ENCODE results near the gene MANBA.
"Not testable (repeated sequence)": the region's sequence is repeated elsewhere in the genome, so short reads cannot be mapped to it uniquely, and the experiment has no call there.

MANBA gene

GRCh38 chr4:102751941-102752340 is 8.8 kb downstream of the MANBA start:
- Mint-ChIP-seq H3K27me3 (no peaks in the 10 kb centered on the region), H3K36me3 (peaks cover 28 to 31% of the 10 kb centered on the region in 2 donors), H3K4me3 (no peak overlapping the region), H3K27ac (no peak overlapping the region), H3K9me3 (no peaks in the 10 kb centered on the region), H3K4me1 (peaks cover 10 to 19% of the 10 kb centered on the region in 2 donors)
- ATAC-seq (replicated peaks): no peak
- DNase-seq: no peak

GRCh38 chr4:102743352-102743751 is 17.4 kb downstream of the MANBA start:
- peak; percentile 100 for ATAC-seq (replicated peaks)
- DNase-seq: peak; percentile 64
- peaks cover 17 to 19% of the 10 kb centered on the region in 2 donors for H3K9me3 Mint-ChIP-seq
- H3K27ac Mint-ChIP-seq: peak overlapping the region; percentile 94
- peaks cover 33 to 62% of the 10 kb centered on the region in 2 donors for H3K4me1 Mint-ChIP-seq
- peak overlapping the region; percentile 57 to 65 for H3K4me3 Mint-ChIP-seq
- not testable (repeated sequence) for H3K27me3 Mint-ChIP-seq
- H3K36me3 Mint-ChIP-seq: peaks cover 47 to 73% of the 10 kb centered on the region in 2 donors

GRCh38 chr4:102738802-102739201 is 22.0 kb downstream of the MANBA start:
- not testable (repeated sequence) for H3K27ac Mint-ChIP-seq; DNase-seq; ATAC-seq (replicated peaks); H3K27me3 Mint-ChIP-seq; H3K4me3 Mint-ChIP-seq
- Mint-ChIP-seq H3K4me1 (peaks cover 60 to 75% of the 10 kb centered on the region in 2 donors), H3K36me3 (peaks cover 56 to 74% of the 10 kb centered on the region in 2 donors), H3K9me3 (peaks cover 17 to 19% of the 10 kb centered on the region in 2 donors)

GRCh38 chr4:102736636-102737549 is 23.9 kb downstream of the MANBA start:
- no peak for DNase-seq
- Mint-ChIP-seq H3K9me3 (peaks cover 17 to 21% of the 10 kb centered on the region in 2 donors), H3K27me3 (no peaks in the 10 kb centered on the region), H3K27ac (no peak overlapping the region), H3K4me1 (peaks cover 52 to 77% of the 10 kb centered on the region in 2 donors), H3K36me3 (peaks cover 60 to 75% of the 10 kb centered on the region in 2 donors), H3K4me3 (no peak overlapping the region)
- no peak for ATAC-seq (replicated peaks)

- Mint-ChIP-seq H3K9me3 (peaks cover 22 to 24% of the 10 kb centered on the region in 2 donors), H3K4me3 (no peak overlapping the region), H3K4me1 (peaks cover 48 to 79% of the 10 kb centered on the region in 2 donors), H3K36me3 (peaks cover 65 to 79% of the 10 kb centered on the region in 2 donors), H3K27me3 (no peaks in the 10 kb centered on the region), H3K27ac (no peak overlapping the region)
- ATAC-seq (replicated peaks) (no peak), DNase-seq (no peak)
Observed at GRCh38 chr4:102735582-102735981, 25.2 kb downstream of the MANBA start.

DNA sequence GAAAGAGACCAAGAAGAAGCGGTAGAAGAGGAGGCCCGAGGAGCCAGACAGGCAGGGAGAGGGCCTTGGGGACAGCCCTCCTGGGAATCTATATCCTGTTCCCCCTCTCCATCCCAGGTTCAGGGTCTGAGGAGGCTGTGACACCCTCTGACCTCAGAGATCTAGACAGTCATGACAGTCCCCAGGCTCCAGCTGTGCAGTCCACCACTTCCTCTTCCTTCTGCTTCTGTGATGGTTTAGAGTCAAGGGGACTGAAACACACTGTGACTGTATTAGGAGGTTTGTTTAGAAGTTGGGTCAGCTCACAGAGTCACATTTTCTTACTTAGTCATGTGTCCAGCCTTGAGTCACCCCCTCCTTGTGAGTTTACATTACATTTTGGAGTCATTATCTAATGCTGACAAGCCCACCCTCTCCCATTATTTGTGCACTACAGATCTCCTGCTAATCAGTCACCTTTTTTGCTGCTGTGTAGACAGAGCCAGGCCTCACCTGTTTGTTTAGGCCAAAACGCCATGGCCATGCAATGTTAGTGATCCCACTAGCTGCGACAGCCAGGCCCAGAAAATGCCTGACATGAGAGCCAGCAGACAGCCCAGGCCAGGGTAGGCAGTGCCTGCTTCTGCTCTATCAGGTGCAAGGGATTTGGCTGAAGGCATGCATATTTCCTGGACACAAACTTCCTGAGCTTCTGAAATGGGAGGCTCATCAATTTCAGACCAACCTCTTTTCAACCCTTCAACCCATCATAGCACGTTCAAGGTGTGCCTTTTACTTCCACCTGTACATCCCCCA is 26.0 kb downstream of the MANBA start:
- Mint-ChIP-seq H3K9me3 (peaks cover 15 to 20% of the 10 kb centered on the region in 2 donors), H3K4me1 (peaks cover 46 to 73% of the 10 kb centered on the region in 2 donors), H3K36me3 (peaks cover 65 to 79% of the 10 kb centered on the region in 2 donors), H3K4me3 (peak overlapping the region in 1 of 2 donors; percentile 9), H3K27ac (peak overlapping the region; percentile 88), H3K27me3 (no peaks in the 10 kb centered on the region)
- DNase-seq (peak; percentile 21), ATAC-seq (replicated peaks) (peak; percentile 100)

DNA sequence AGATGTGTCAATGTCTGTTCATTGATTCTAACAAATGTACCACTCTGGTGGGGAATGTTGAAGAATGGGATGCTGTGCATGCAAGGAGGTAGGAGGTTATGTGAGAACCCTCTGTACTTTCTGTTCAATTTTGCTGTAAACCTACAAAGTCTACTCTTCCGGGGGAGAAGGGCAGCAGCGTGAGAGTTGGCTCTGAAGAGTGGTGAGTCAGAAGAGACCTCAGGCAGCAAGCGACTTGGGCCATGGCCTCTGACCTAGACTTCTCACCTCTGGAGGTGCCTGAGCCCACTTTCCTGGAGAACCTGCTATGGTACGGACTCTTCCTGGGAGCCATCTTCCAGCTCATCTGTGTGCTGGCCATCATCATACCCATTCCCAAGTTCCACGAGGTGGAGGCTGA is 26.7 kb downstream of the MANBA start:
- Mint-ChIP-seq H3K36me3 (peaks cover 65 to 79% of the 10 kb centered on the region in 2 donors), H3K4me1 (peaks cover 44 to 74% of the 10 kb centered on the region in 2 donors)

GRCh38 chr4:102733084-102733483 is 27.7 kb downstream of the MANBA start:
- peaks cover 58 to 73% of the 10 kb centered on the region in 2 donors for H3K36me3 Mint-ChIP-seq
- no peak for DNase-seq

More for the DNA sequence above, 26.7 kb downstream of the MANBA start:
- Mint-ChIP-seq H3K4me3 (no peak overlapping the region), H3K9me3 (peaks cover 15 to 16% of the 10 kb centered on the region in 2 donors), H3K27me3 (no peaks in the 10 kb centered on the region), H3K27ac (peak overlapping the region; percentile 88)
- ATAC-seq (replicated peaks) (no peak), DNase-seq (no peak)

GRCh38 chr4:102732678-102733077 is 28.1 kb downstream of the MANBA start:
- Mint-ChIP-seq H3K9me3 (peaks cover 9 to 12% of the 10 kb centered on the region in 2 donors), H3K4me3 (no peak overlapping the region), H3K36me3 (peaks cover 58 to 74% of the 10 kb centered on the region in 2 donors), H3K27me3 (no peaks in the 10 kb centered on the region), H3K27ac (no peak overlapping the region), H3K4me1 (peaks cover 34 to 67% of the 10 kb centered on the region in 2 donors)
- no peak for ATAC-seq (replicated peaks)
- no peak for DNase-seq

More at GRCh38 chr4:102733084-102733483, 27.7 kb downstream of the MANBA start:
- Mint-ChIP-seq H3K27me3 (no peaks in the 10 kb centered on the region), H3K4me1 (peaks cover 36 to 68% of the 10 kb centered on the region in 2 donors), H3K9me3 (peaks cover 9 to 12% of the 10 kb centered on the region in 2 donors), H3K4me3 (no peak overlapping the region), H3K27ac (no peak overlapping the region)
- no peak for ATAC-seq (replicated peaks)

DNA sequence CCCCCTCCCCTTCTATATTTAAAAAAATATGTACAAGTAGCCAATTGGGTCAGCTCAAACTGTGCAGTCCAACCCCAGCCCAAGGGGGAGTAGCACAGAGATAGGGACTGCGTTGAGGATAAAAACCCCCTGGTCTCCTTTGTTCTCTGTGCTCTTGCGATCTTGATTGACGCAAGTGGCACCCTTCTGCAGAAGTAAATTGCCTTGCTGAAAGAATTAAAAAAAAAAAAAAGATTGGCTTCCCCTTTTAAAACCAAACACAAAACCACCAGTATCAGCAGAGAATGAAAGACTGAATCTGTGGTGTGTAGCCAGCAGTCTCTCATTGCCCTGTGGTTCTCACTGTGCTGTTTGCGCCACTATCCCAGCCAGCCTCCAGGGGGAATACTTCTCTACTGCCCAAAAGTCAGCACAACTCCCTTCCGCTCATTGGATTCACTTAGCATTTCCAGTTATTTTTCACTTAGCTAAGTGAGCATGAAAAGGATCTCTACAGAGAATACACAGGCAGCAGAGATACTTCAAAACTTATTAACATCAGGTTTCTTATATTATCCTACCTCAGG is 29.7 kb downstream of the MANBA start:
- no peak overlapping the region for H3K27ac Mint-ChIP-seq
- H3K27me3 Mint-ChIP-seq: no peaks in the 10 kb centered on the region
- no peak for ATAC-seq (replicated peaks)
- peaks cover 9 to 12% of the 10 kb centered on the region in 2 donors for H3K9me3 Mint-ChIP-seq
- peaks cover 54 to 74% of the 10 kb centered on the region in 2 donors for H3K36me3 Mint-ChIP-seq
- no peak for DNase-seq
- H3K4me3 Mint-ChIP-seq: no peak overlapping the region
- H3K4me1 Mint-ChIP-seq: peaks cover 29 to 53% of the 10 kb centered on the region in 2 donors

- not testable (repeated sequence) for DNase-seq; ATAC-seq (replicated peaks); H3K4me3 Mint-ChIP-seq; H3K27me3 Mint-ChIP-seq
- H3K9me3 Mint-ChIP-seq: peaks cover 9 to 12% of the 10 kb centered on the region in 2 donors
- H3K36me3 Mint-ChIP-seq: peaks cover 54 to 81% of the 10 kb centered on the region in 2 donors
- H3K4me1 Mint-ChIP-seq: peaks cover 20 to 42% of the 10 kb centered on the region in 2 donors
- peak overlapping the region; percentile 21 for H3K27ac Mint-ChIP-seq
Observed at GRCh38 chr4:102729486-102729885, 31.3 kb downstream of the MANBA start.

DNA sequence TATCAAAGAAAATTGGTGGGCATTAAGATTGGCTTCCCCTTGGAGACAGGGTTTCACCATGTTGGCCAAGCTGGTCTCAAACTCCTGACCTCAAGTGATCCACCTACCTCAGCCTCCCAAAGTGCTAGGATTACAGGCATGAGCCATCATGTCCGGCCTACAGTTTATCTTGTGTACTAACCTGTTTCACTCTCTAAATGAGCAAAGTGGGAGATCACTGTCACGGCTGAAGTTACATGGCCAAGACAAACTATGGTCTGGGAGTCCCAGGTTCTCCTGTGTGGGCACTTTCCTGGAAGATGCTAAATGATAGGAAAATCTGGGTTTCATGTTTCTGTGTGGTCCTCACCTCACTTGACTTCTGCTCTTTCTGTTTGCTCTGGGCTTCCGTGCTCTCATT is 33.8 kb downstream of the MANBA start:
- not testable (repeated sequence) for H3K27me3 Mint-ChIP-seq; H3K27ac Mint-ChIP-seq; H3K4me3 Mint-ChIP-seq; H3K9me3 Mint-ChIP-seq; DNase-seq; ATAC-seq (replicated peaks)
- Mint-ChIP-seq H3K36me3 (peaks cover 44 to 67% of the 10 kb centered on the region in 2 donors), H3K4me1 (peaks cover 13 to 21% of the 10 kb centered on the region in 2 donors)

DNA sequence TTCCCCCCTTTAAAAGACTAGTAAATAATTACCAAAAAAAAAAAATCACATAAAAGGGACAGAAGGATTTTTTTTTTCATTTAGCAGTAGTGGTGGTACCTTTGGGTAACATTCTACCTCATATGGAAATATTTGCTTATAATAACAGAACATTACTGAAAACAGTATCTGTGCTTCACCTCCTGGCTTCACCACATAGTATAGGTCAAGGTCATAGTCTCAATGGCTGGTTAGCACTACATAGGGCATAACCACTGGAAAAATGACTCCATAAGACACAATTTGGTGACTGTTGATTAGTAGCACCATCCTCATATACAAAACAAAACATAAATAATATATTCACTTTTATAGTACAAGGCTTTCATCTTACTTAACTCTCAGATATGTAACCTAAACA is 34.7 kb downstream of the MANBA start:
- no peaks in the 10 kb centered on the region for H3K27me3 Mint-ChIP-seq
- no peak overlapping the region for H3K27ac Mint-ChIP-seq
- peak; percentile 44 to 64 for ATAC-seq (replicated peaks)

GRCh38 chr4:102725229-102725628 is 35.5 kb downstream of the MANBA start:
- Mint-ChIP-seq H3K27me3 (no peaks in the 10 kb centered on the region), H3K4me1 (peaks cover 13 to 19% of the 10 kb centered on the region in 2 donors), H3K27ac (no peak overlapping the region), H3K4me3 (no peak overlapping the region), H3K9me3 (no peaks in the 10 kb centered on the region), H3K36me3 (peaks cover 43 to 66% of the 10 kb centered on the region in 2 donors)
- DNase-seq (no peak), ATAC-seq (replicated peaks) (no peak)

More for the DNA sequence above, 34.7 kb downstream of the MANBA start:
- Mint-ChIP-seq H3K4me1 (peaks cover 13 to 19% of the 10 kb centered on the region in 2 donors), H3K9me3 (peaks cover 5 to 6% of the 10 kb centered on the region in 2 donors), H3K4me3 (no peak overlapping the region), H3K36me3 (peaks cover 43 to 67% of the 10 kb centered on the region in 2 donors)
- DNase-seq: no peak

All from stimulated activated naive B cell treated with anti-CD40 and anti-IgM and Interleukin-4, amounts not matched to agents 10 μg/mL and 1 μg/mL and 100 μg/mL, for 72 hours (primary cell).